ENCODE results near the gene HDLBP.
"Not testable (repeated sequence)": the region's sequence is repeated elsewhere in the genome, so short reads cannot be mapped to it uniquely, and the experiment has no call there.

HDLBP gene

GRCh38 chr2:241304039-241304670 lies 11.3 kb downstream of the HDLBP start:
- no peak for DNase-seq (ENCODE audit: extremely low read depth in 1 of 2, low read depth in 1 of 2)

GRCh38 chr2:241302759-241303651 lies 12.5 kb downstream of the HDLBP start:
- DNase-seq (ENCODE audit: extremely low read depth in 1 of 2, low read depth in 1 of 2) = no peak

GRCh38 chr2:241302083-241302482 lies 13.4 kb downstream of the HDLBP start:
- no peak for DNase-seq (ENCODE audit: extremely low read depth in 1 of 2, low read depth in 1 of 2)

DNA sequence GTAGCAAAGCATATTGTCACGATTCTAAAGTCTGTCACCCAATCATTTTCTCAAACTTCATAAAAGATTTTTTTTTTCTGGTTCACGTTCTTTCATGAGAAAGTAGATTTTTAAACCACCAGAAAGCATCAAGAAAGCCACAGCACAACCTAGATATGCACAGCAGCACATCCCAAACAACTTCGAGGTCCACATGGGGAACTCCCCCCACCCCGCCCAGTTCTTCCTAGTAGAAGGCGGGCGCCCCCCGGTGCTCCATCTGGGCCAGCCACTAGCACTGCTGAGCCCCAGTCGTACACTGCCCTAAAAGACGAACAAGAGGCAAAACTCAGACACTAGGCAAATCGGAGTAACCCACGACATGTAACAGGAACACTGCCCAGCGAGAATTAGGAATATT lies 15.5 kb downstream of the HDLBP start:
- no peak for DNase-seq (ENCODE audit: extremely low read depth in 1 of 2, low read depth in 1 of 2)

DNA sequence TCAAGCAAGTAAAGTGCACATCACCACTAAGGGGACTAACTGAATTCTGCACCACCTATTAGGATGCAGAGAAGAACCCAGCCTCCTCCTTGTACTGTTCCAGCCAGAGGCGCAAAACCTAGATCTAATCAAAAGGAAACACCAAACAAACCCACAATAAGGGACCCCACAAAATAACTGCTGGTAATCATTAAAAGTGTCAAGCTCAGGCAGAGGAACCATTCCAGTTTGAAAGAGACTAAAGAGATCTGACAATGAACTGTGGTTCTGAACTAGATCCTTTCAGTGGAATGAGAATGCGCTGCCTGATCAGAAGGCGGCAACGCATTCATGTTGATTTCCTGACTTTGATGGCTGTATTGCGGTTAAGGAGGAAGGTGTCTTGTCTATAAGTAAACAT lies 16.8 kb downstream of the HDLBP start:
- DNase-seq (ENCODE audit: extremely low read depth in 1 of 2, low read depth in 1 of 2) = no peak

- no peak for DNase-seq (ENCODE audit: extremely low read depth in 1 of 2, low read depth in 1 of 2)
Measured at GRCh38 chr2:241296767-241297166, 18.7 kb downstream of the HDLBP start.

DNA sequence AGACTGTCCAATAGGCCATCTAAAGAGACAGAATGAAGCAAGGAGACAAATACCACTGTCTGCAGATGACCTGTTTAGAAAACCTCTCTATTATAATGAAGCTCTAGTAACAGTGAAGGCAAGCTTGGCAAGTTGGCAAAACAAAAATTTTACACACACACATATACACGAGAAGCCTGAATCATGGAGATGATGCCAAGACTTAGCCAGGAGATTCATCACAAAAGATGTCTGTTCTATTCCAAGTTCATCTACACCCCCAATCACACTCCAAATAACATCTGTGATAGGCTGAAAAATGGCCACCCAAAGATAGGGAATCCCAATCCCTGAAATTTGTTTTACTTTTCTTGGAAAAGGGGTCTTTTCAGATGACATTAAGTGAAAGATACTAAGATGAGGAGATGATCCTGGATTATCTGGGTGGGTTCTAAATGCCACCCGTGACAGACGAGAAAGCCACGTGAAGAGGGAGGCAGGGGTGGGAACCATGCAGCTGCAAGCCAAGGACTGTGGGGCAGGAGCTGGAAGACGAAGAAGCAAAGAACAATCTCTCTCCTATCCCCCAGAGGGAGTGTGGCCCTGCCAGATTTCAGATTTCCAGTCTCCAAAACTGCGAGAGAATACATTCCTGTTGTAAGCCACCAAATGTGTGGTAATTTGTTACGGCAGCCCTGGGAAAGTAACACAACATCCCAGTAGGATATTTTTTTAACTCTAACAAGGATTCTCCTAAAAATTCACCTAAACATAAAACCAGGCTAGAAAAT lies 20.0 kb downstream of the HDLBP start:
- DNase-seq (ENCODE audit: extremely low read depth in 1 of 2, low read depth in 1 of 2) = no peak

DNA sequence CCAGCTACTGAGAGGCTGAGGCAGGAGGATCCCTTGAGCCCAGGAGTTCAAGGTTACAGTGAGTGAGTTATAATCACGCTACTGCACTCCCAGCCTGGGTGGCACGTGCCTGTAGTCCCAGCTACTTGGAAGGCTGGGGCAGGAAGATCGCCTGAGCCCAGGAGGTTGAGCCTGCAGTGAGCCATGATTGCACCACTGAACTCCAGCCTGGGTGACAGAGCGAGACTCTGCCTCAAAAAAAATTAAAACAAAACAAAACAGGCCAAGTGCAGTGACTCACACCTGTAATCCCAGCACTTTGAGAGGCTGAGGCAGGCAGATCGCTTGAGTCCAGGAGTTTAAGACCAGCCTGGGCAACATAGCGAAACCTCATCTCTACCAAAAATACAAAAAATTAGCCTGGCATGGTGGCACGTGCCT lies 22.1 kb downstream of the HDLBP start:
- DNase-seq (ENCODE audit: extremely low read depth in 1 of 2, low read depth in 1 of 2) = not testable (repeated sequence)

DNA sequence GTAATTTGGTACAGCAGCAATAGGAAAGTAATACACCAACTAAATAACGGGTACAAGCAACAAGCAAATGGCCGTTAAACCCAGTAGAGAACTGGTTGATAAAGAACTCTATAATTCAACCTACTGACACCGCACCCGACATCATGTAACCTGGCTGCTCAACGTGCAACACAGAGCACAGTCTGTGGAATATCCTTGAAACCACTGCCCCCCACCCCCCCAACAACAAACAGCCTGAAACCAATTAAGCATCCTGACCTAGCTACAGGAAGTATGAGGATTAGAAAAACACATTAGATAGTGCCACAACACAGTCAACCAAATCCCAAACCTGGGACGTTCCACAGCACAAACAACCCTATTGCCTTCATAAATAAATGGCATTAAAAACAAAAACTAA lies 23.5 kb downstream of the HDLBP start:
- DNase-seq (ENCODE audit: extremely low read depth in 1 of 2, low read depth in 1 of 2) = no peak

- DNase-seq (ENCODE audit: extremely low read depth in 1 of 2, low read depth in 1 of 2) = no peak
Measured at GRCh38 chr2:241291153-241291552, 24.3 kb downstream of the HDLBP start.

DNA sequence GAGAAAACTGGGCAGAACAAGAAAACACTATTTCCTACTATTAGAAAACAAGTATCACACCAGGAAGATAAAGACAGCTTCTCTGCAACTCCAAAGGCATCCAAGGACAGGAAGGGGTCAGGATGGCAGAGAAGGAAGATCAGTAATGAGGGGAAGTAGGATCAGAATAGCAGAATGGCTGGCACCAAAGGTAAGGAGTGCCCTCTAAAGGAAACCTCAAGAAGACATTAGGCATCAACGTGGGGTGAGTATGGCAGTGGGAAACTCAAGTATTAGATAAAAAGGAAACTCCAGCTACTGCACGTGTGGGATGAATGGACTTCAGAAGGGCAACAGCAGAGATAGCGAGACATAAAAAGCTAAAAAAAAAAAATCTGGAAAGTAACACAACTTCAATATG lies 25.9 kb downstream of the HDLBP start:
- DNase-seq (ENCODE audit: extremely low read depth in 1 of 2, low read depth in 1 of 2) = no peak

DNA sequence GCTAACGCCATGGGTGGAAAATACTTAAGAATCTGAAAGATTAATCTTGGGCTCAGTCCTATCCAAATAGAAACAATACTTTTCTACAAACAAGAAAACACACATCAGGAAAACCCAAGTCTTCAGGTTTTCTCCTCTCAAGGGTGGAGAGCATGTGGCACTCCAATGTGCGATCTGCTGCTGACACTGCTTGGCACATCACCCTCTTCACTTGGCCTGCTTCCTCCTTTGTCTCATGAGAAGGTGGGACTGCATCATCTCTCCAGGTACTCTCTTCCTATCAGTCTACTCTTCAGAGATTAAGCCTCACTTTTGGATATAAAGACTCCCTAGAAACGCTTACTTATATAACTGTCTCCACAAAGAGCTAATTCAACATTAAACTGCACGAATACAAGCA lies 26.4 kb downstream of the HDLBP start:
- DNase-seq (ENCODE audit: extremely low read depth in 1 of 2, low read depth in 1 of 2) = no peak

DNA sequence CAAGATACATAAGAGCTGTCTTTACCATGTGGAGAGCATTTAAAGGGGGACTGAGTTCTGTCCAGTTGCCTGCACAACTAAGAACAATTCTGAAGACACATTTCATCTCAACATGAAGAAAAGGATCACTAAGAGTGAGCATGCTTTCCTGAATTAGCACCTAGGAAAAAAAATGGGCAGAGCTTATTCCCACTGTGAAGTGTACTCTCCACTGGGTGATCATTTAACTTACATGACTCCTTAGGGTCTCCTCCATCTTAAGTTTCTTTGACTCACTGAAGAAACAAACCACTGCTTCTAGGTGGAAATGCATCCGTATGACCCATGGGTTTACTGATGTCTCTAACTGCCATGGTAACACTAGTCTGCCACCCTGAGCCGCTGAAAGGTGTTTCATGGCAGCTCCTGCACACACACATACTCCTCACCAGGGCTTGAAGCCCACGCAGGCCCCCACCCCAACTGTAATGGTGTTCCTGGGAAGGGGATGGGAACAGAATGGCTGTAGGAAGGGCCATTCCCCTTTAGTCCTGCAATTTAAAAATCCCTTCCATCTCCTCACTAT lies 27.1 kb downstream of the HDLBP start:
- no peak for DNase-seq (ENCODE audit: extremely low read depth in 1 of 2, low read depth in 1 of 2)

DNA sequence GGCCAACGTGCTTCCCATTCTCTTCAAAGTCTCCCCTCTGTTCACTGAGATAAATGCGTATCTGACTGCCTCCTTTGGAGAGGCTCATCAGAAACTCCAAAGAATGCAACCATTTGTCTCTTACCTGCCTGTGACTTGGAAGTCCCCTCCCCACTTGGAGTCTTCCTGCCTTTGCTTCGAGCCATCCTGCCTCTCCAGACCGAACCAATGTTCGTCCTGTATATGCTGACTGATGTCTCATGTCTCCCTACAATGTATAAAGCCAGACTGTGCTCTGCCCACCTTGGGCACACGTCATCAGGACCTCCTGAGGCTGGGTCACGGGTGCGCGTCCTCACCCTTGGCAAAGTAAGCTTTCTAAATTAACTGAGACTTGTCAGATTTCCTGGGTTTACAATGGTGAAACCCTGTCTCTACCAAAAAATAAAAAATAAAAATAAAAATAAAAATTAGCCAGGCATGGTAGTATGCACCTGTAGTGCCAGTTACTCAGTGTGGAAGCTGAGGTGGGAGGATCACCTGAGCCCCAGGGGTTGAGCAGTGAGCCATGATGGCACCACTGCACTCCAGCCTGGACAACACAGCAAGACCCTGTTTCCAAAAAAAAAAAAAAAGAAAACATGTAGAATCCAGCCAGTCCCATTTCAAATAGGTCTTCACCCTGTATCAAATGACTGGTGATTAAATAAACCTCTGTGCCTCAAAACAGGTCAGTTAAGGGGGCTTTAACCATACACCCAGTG lies 29.0 kb downstream of the HDLBP start:
- DNase-seq (ENCODE audit: extremely low read depth in 1 of 2, low read depth in 1 of 2) = no peak

- DNase-seq (ENCODE audit: extremely low read depth in 1 of 2, low read depth in 1 of 2) = no peak
Measured at GRCh38 chr2:241285596-241285995, 29.9 kb downstream of the HDLBP start.

GRCh38 chr2:241282555-241282954 lies 32.9 kb downstream of the HDLBP start:
- DNase-seq (ENCODE audit: extremely low read depth in 1 of 2, low read depth in 1 of 2) = no peak

- no peak for DNase-seq (ENCODE audit: extremely low read depth in 1 of 2, low read depth in 1 of 2)
Measured at GRCh38 chr2:241280291-241280690, 35.2 kb downstream of the HDLBP start.

DNA sequence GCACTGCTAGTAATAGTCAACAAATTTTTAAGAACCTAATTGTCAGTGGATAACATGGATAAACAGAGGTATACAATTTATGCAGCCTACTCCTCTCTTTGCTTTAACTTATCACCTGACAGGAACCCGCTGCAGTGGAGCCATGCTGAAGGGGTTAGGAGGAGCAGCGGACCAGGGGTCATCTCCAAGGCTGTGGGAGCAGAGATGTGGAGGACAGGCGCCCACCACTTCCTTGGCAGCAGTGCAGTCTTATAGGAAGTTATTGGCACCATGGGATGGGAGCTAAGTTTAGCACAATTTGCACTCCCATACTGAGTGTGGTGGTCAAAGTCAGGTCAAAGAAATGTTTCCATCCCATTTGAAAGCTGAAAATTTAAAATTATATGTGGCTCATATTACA lies 35.6 kb downstream of the HDLBP start:
- no peak for DNase-seq (ENCODE audit: extremely low read depth in 1 of 2, low read depth in 1 of 2)

DNA sequence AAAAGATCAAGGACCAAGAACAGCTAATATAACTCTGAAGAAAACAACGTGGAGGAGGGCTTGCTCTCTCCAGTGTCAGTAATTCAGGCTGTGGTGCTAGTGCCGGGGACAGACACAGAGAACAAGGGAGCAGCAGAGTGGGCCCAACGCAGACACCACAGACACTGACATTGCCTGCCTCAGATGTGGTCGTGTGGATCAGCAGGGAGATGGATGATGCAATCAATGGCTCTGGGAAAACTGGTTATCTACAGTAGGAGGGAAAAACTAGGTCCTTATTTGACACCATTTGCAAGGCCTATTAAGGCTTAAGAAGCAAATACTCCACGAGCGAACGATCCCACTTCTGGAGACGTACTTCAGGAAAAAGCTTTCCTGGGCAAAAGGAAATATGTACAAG lies 36.1 kb downstream of the HDLBP start:
- no peak for DNase-seq (ENCODE audit: extremely low read depth in 1 of 2, low read depth in 1 of 2)

- DNase-seq (ENCODE audit: extremely low read depth in 1 of 2, low read depth in 1 of 2) = not testable (repeated sequence)
Measured at GRCh38 chr2:241278306-241278705, 37.2 kb downstream of the HDLBP start.

DNA sequence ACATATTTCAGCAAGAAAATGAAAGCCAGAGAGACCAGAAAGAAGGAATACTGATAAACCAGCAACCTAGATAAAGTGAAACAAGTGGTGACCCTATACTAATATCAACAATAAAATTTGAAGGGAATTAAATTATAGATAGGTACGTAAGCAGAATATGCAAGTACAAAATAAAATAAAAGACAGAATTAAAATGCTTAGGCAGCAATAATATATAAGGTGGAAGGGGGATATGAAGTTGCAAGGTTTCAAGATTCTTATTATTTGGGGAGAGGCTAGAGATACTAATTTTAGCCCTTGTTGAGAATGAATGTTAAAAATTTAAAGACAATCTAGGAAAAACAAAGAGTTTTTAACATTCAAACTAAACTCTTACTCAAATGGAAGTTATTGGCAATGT lies 39.6 kb downstream of the HDLBP start:
- DNase-seq (ENCODE audit: extremely low read depth in 1 of 2, low read depth in 1 of 2) = no peak

All from stimulated activated CD8-positive, alpha-beta memory T cell treated with anti-CD3 and anti-CD28 coated beads, Interleukin-7, amount 100 ng/mL, for 48 hours (primary cell).